Ovary (tissue), 9 donors: ENCODE results near the gene C6orf136. TPM values are rescaled to one million over a fixed set of nuclear protein-coding genes. Genes with fewer than 3 reads are reported as not detected.

Source experiments
- DNase-seq, 5 donors: peaks; one replicate each; pipeline ENCODE4 v3.0.0-alpha.2; 2019 to 2020
- H3K27ac ChIP-seq, 2 donors: fragments of 200-600 bp; one replicate each; pipeline versions ENCODE4 v1.5.1 to v1.8.0; 2019 to 2022
- H3K27me3 ChIP-seq: fragments of 200-600 bp; one replicate; pipeline ENCODE4 v1.8.0; 2022
- H3K36me3 ChIP-seq: fragments of 200-600 bp; sonication (generic); one replicate; pipeline ENCODE4 v1.5.1; 2019
- H3K4me1 ChIP-seq: one replicate; pipeline ENCODE4 v1.8.1; 2013; ENCODE audit warnings: mild to moderate bottlenecking, moderate library complexity; ENCODE audit not compliant: insufficient read depth
- H3K4me3 ChIP-seq: fragments of 200-600 bp; sonication (generic); one replicate; pipeline ENCODE4 v1.5.1; 2017
- H3K9me3 ChIP-seq, 2 donors: fragments of 200-600 bp in 1 of 2; sonication (generic) in 1 of 2; one replicate each; pipeline versions ENCODE4 v1.5.1 to v1.8.1; 2013 to 2019; ENCODE audit warnings: mild to moderate bottlenecking in 1 of 2, moderate library complexity in 1 of 2
- CTCF ChIP-seq, 3 donors: fragments of 450-650 bp in 2 of 3; fragments of 200-600 bp in 1 of 3; IDR thresholded peaks; one replicate each; pipeline versions ENCODE4 v1.5.1 to v1.8.0; 2016 to 2022; ENCODE audit warnings: antibody characterized with exemption in 3 of 3, mild to moderate bottlenecking in 1 of 3
- EP300 ChIP-seq: sonication (generic); formaldehyde crosslinking; IDR thresholded peaks from one replicate; pipeline ENCODE4 v1.6.1; 2017; ENCODE audit warnings: antibody characterized with exemption
- POLR2A ChIP-seq: fragments of 450-650 bp; IDR thresholded peaks from one replicate; pipeline ENCODE4 v1.6.1; 2017; ENCODE audit warnings: antibody characterized with exemption, mild to moderate bottlenecking, moderate library complexity
- WGBS, 3 donors: extraction: QIAGEN DNeasy Blood & Tissue Kit in 1 of 3; methylation state at CpG; one replicate each; pipeline versions ENCODE4 v1.1.5 to v1.1.7; 2013 to 2017; 5-methylcytosine and 5-hydroxymethylcytosine counted together
- intact Hi-C, 4 donors: fragments of 100-400 bp; cut with DNase I; formaldehyde crosslinking; loops; one replicate each; pipeline versions ENCODE4 v1.11.0 to v1.15.1; 2022 to 2023
- polyA plus RNA-seq, 2 donors: library from polyadenylated mRNA; stranded (reverse); fragments of 200-250 nt in 1 of 2; fragments of 350-450 nt in 1 of 2; fragmentation: Illumina TruSeq in 1 of 2; extraction: RNeasy Lipid Tissue Mini Kit (QIAGEN cat#74804) in 1 of 2; gene quantifications; one replicate each; pipeline ENCODE4 v1.2.3, GENCODE V29; 2013 to 2014
- total RNA-seq, 7 donors: library from RNA; depleted of rRNA in 2 of 7; stranded (reverse); fragments of >200 nt in 2 of 7; fragmentation: NEBNext Ultra II Directional in 3 of 7; extraction: Animal tissue kit (Norgen Biotek cat#: 25700) in 3 of 7; gene quantifications; one replicate each; pipeline versions ENCODE4 v1.1.0 to v1.2.4, GENCODE V29; 2016 to 2023
- donor health status: DM: no; HTN: no; CAD: no; lungs with moderate emphysema.
- donor health status: DM: no; HTN: no; CAD: no.
- donor health status: Bipolar disorder and iron deficiency.
- donor health status: DM: yes; HTN: yes; CAD: no.
- donor health status: DM: no; HTN: no; CAD: no.
- donor health status: DM: yes; HTN: yes; CAD: no.

C6orf136 gene
- total and polyA plus RNA-seq, 9 donors = 6.0 to 20.0 (median 12.8) TPM

GRCh38 chr6:30615219-30615957 lies 31.5 kb upstream of the C6orf136 start:
- TF ChIP-seq POLR2A (no peak), CTCF (IDR thresholded peaks at IDR 0.05) (no peak), EP300 (no peak)
- Histone ChIP-seq H3K27ac (peak overlapping the region; percentile 95), H3K4me3 (peak overlapping the region; percentile 90), H3K4me1 (peaks cover 6% of the 10 kb centered on the region), H3K9me3 (no peaks in the 10 kb centered on the region), H3K36me3 (no peaks in the 10 kb centered on the region), H3K27me3 (no peaks in the 10 kb centered on the region)
- WGBS, 3 donors = 0% methylated on average over 10 of the region's 10 CpGs
- intact Hi-C loops = loop anchor here in 1 of 4 donors (5.0 kb wide), 1 partner anchor 72 kb away; the partner anchor contains the start of gene PPP1R18
- DNase-seq = peak in 1 of 5 donors; percentile 50

- no peaks in the 10 kb centered on the region for H3K27me3 ChIP-seq
- 0 to 1% (median 0%) methylated on average over 10 of the region's 10 CpGs for WGBS, 3 donors
- H3K9me3 ChIP-seq = no peaks in the 10 kb centered on the region
- DNase-seq = no peak
- H3K36me3 ChIP-seq = no peaks in the 10 kb centered on the region
- intact Hi-C loops = loop anchor here in 1 of 4 donors (5.0 kb wide), 1 partner anchor 71 kb away; the partner anchor contains the start of gene PPP1R18
- peak overlapping the region; percentile 95 for H3K27ac ChIP-seq
- H3K4me3 ChIP-seq = peak overlapping the region; percentile 90
- no peak for TF ChIP-seq EP300
- TF ChIP-seq CTCF (IDR thresholded peaks at IDR 0.05) = no peak
- no peak for TF ChIP-seq POLR2A
- H3K4me1 ChIP-seq = peaks cover 3% of the 10 kb centered on the region
These were observed 30.7 kb upstream of the C6orf136 start for GRCh38 chr6:30615958-30616810.

GRCh38 chr6:30616811-30617564 lies 29.9 kb upstream of the C6orf136 start, which contains the start of gene PPP1R10:
TSS of gene PPP1R10 (minus strand) at chr6:30617243. CDS start at chr6:30609944, 7,299 bp downstream.
- intact Hi-C loops = loop anchor here in 1 of 4 donors (5.0 kb wide), 1 partner anchor 70 kb away; the partner anchor contains the start of gene PPP1R18
- peak within 1 kb of the TSS; percentile 95 for H3K27ac ChIP-seq
- 0 to 1% (median 1%) methylated on average over 40 of the region's 40 CpGs for WGBS, 3 donors

More at GRCh38 chr6:30616811-30617564, 29.9 kb upstream of the C6orf136 start, which contains the start of gene PPP1R10:
- no peak for TF ChIP-seq EP300
- peak; percentile 100 for TF ChIP-seq POLR2A
- peak in 2 of 3 donors; percentile 10 to 17 for TF ChIP-seq CTCF (IDR thresholded peaks at IDR 0.05)
- Histone ChIP-seq H3K27me3 (no peaks in the 10 kb centered on the region), H3K9me3 (no peaks in the 10 kb centered on the region), H3K36me3 (no peaks in the 10 kb centered on the region), H3K4me1 (peaks cover 1% of the 10 kb centered on the region), H3K4me3 (peak within 1 kb of the TSS; percentile 90)
- DNase-seq = peak; percentile 98 to 99 (median 99)
